Activated CD8-positive, alpha-beta memory T cell treated with anti-CD3 and anti-CD28 coated beads, Interleukin-2, amount 50 U/mL, for 48 hours (primary cell): ENCODE measurements around the gene HOXA13.

Experiments
- DNase-seq: peaks from one replicate; pipeline ENCODE4 v3.0.0-alpha.2; 2020

HOXA13 gene

GRCh38 chr7:27180431-27181420 lies 19.2 kb downstream of the HOXA13 start:
- DNase-seq, result peak; percentile 48

- peak; percentile 91 for DNase-seq
Observed at GRCh38 chr7:27179503-27180430, 20.1 kb downstream of the HOXA13 start.

GRCh38 chr7:27179030-27179429 lies 20.9 kb downstream of the HOXA13 start:
- no peak for DNase-seq

- DNase-seq, result no peak
Observed at GRCh38 chr7:27178366-27178765, 21.5 kb downstream of the HOXA13 start.

- DNase-seq, result no peak
Observed at GRCh38 chr7:27177795-27178320, 22.0 kb downstream of the HOXA13 start.

GRCh38 chr7:27176962-27177794 lies 22.7 kb downstream of the HOXA13 start:
- no peak for DNase-seq

- DNase-seq, result no peak
Observed at GRCh38 chr7:27176524-27176845, 23.4 kb downstream of the HOXA13 start.

- no peak for DNase-seq
Observed at GRCh38 chr7:27175626-27176523, 24.0 kb downstream of the HOXA13 start.

GRCh38 chr7:27174874-27175625 lies 24.8 kb downstream of the HOXA13 start:
- DNase-seq, result peak; percentile 46

GRCh38 chr7:27173956-27174873 lies 25.7 kb downstream of the HOXA13 start, which contains the start of gene HOXA10:
Gene HOXA10, minus strand, starts transcription at chr7:27174320. Its CDS starts 14 bp downstream, at chr7:27174306.
- DNase-seq, result peak; percentile 52

- no peak for DNase-seq
Observed at GRCh38 chr7:27173511-27173955, 26.4 kb downstream of the HOXA13 start.

GRCh38 chr7:27172823-27173510 lies 26.9 kb downstream of the HOXA13 start:
- DNase-seq, result peak; percentile 64

- peak; percentile 57 for DNase-seq
Observed at GRCh38 chr7:27172315-27172774, 27.5 kb downstream of the HOXA13 start.

GRCh38 chr7:27171637-27172314 lies 28.1 kb downstream of the HOXA13 start:
- peak; percentile 55 for DNase-seq

GRCh38 chr7:27171325-27171636 lies 28.6 kb downstream of the HOXA13 start:
- peak; percentile 54 for DNase-seq

GRCh38 chr7:27170426-27171324 lies 29.2 kb downstream of the HOXA13 start:
- DNase-seq, result no peak
